CD4-positive, alpha-beta T cell treated with Interleukin-4 for 1 hour (primary cell): ENCODE results near the gene COL1A2.

ENCODE experiments used
- DNase-seq, 2 donors: peaks; one replicate each; pipeline ENCODE4 v3.0.0-alpha.2; 2020 to 2022

COL1A2 gene

DNA sequence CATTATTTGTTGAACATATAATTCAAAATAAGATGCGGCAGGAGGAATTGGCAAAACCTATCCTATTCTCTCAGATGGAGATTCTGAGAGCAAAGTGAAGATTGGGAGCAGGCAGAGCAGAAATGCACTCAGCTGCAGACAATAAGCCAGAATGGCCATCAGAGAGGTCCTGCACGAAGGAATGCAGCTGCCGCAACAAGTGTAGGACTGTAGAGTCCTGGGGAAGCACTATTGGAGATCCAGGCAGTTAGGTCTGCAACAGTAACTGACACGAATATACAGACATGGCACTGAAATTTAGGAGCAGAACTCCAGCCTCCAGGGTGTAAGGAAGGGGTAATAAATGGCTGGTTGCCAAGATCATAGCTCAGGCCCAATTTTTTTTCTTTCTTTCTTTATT, 10.4 kb upstream of the COL1A2 start:
- no peak for DNase-seq

- no peak for DNase-seq
Observed at GRCh38 chr7:94386416-94386815, 8.3 kb upstream of the COL1A2 start.

DNA sequence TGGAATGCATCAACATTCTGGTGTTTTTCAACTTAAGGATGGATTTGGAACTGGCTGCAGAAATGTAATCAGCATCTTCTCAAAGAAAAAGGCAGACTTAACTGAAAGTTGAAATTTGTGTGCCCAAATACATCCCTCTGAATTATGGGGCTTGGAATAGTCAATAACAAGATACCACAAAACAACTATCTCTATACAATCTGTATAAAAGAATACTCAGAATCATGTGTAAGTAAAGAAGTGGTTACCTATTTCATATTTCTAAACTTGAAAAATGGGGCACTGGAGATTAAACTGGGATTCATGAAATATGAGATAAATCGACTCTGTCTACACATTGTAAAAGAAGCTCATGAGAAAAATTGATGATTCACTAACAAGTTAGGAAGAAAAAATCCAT, 6.2 kb upstream of the COL1A2 start:
- DNase-seq = no peak

DNA sequence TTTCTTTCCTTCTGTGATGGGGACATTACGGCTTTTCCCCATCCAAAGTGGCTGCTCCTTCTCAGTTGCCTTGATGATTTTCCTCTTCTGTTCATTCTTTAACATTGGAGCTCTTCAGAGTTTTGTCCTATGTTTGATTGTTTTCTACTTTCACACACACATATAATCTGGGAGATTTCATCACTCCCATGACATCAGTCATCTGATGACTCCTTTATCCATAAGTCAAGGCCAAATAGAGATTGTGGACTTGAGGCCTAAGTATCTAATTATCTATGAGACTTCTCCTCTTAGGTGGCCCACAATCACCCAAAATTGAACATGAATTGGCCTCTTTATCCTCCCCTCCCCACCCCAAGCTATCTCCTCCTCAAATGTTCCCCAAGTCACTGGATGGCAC, 5.3 kb upstream of the COL1A2 start:
- no peak for DNase-seq

GRCh38 chr7:94391726-94392392, 2.8 kb upstream of the COL1A2 start:
- no peak for DNase-seq

GRCh38 chr7:94392393-94392786, 2.3 kb upstream of the COL1A2 start:
- DNase-seq = no peak

DNA sequence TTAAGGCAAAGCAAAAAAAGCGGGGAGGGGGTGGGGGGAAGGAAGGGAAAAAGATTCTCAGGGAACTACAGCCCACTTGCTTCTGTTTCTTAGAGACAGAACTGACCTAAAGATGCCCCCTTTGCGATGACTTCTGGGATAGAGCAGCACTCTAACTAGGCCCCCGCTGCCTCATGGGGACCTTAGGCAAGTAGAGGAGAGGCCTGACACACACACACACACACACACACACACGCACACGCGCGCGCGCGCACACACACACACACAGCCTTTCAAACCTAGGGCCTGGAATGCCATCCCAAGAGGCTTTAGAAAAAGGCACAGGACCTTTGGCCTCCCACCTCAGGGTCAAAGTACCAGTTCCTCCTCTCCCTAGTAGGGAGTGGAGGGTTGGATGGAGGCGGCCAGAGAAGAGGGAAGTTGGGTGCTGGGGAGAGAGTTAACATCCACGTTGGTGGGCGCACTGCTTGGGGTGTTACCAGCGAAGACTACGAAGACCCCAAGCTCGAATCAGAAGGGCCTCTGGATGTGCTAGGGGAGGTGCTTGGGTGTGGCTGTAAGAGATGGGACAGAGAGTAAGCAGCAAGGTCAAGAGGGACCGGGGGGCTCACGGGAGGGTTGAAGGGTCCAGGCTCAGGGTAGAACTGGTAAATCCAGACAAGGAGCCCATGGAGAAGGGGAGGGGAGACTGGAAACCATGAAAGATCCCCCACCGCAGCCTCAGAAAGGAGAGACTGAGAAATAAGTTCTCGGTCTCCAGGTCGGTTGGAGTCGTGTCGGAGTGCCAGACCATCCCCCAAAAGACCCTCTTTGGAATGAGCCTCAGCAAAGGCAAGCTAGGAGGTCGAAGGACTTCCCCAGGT, 1.2 kb upstream of the COL1A2 start:
- no peak for DNase-seq

DNA sequence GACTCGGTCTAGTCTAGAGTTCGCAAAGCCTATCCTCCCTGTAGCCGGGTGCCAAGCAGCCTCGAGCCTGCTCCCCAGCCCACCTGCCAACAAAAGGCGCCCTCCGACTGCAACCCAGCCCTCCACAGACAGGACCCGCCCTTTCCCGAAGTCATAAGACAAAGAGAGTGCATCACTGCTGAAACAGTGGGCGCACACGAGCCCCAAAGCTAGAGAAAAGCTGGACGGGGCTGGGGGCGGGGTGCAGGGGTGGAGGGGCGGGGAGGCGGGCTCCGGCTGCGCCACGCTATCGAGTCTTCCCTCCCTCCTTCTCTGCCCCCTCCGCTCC, 622 bp upstream of the COL1A2 start:
- DNase-seq = no peak

GRCh38 chr7:94395141-94396036, 694 bp downstream of the COL1A2 start:
- peak; percentile 22 to 47 for DNase-seq

GRCh38 chr7:94396037-94396431, 1.3 kb downstream of the COL1A2 start:
- DNase-seq = no peak

DNA sequence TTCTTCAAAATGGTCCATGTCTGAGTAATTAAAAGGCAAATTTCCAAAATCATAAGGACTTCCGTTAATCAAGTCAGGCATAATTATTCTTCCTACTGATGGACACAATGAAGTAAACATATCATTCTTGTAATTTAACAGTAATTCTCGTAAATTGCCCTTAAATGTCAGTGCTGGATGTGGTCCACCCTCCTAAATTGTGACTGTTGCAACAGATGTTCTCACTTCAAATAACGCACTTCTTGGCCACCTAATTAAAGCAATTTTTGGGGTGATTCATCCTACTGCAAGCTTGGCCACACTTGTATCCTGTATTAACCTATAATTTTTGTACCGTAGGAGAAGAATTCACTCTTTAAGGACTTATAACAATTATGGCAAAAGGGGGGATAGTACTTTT, 1.9 kb downstream of the COL1A2 start:
- DNase-seq = no peak

DNA sequence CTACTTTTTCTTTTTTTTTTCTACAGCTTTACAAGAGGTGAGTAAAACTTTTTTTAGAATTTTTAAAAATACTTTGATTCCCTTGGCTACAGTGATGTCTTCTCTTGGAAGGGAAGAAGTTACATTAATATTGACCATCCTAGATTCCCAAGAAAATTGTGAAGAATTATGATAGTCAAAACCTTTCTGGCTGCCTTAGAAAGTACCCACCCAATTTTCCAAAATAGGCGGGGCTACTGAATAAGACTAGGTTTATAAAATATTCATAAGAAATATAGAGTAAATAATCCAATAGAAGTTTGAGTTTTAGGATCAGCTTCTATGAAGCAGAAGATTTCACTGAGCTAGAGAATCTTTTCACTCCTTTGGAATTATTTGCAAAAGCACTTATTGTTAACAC, 3.0 kb downstream of the COL1A2 start:
- no peak for DNase-seq

DNA sequence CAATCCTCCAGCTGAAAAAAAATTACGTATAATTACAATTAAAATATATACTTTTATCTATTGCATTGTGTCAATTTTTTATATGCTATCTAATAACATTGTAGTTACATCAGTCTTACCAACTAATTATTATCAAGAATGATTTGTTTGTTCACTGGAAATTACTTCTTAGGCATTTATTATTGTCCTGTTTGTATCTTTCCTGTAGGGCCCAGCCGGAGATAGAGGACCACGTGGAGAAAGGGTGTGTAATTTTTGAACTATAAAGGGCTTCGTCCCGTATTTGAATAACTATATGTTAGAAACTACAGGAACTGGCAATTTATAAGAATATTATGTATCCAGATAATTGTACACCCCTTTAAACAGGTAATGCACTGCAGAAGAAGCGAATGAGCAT, 4.1 kb downstream of the COL1A2 start:
- DNase-seq = no peak

- DNase-seq = no peak
Observed at GRCh38 chr7:94400022-94400421, 5.3 kb downstream of the COL1A2 start.

DNA sequence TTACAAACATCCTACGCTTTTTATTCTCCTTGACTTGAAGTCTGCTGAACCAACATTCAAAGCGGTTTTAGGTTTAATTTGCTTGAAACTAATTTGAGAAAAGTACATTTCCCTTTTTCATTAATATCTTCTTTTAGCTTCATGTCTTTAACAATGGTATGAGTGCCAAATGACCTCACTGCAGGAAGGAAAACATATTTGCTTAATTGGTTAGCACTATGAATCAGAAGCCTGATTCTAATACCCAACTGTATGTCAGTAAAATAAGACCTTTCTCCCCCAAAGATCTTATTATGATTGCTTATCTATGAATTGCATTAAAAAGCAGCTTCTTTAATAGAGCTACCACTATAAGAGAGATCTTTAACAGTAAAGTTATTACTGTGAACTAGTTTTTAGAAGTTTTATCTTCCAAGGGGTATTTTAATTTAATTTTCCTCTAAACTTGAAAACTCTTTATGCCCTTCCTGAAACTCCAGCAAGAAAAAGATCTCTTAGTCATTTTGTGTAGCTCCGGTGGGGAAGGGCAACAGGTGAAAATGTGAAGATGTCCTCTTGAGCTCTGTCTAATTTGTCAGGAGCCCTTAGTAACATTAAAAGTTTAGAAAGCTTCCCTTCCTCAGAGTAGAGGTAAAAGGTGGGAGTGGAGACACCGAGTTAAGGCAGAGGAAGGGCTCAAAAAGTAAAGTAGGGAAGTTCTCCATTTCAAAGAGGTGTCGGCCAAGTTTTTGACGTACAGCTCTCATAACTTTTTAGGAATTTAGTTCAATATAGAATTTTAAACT, 6.1 kb downstream of the COL1A2 start:
- no peak for DNase-seq

GRCh38 chr7:94401428-94401814, 6.7 kb downstream of the COL1A2 start:
- no peak for DNase-seq

DNA sequence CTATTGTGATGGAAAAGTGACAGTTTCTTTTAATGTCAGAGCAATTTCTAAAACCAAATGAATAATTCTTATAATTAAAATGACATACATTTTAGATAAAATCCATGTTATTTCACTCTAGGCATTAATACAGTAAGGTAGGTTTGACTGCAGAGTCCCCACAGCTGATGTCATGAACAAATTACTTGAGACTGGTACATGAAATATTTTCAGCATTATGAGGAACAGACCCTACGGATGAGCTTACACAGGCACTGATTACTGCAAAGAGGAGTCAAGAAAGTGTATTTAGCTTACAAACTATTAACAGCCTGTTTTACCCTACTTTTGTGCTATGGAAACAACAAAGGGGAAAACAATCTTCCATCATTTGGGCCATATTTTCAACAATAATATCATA, 8.9 kb downstream of the COL1A2 start:
- DNase-seq = no peak

GRCh38 chr7:94405506-94405905, 10.8 kb downstream of the COL1A2 start:
- no peak for DNase-seq

DNA sequence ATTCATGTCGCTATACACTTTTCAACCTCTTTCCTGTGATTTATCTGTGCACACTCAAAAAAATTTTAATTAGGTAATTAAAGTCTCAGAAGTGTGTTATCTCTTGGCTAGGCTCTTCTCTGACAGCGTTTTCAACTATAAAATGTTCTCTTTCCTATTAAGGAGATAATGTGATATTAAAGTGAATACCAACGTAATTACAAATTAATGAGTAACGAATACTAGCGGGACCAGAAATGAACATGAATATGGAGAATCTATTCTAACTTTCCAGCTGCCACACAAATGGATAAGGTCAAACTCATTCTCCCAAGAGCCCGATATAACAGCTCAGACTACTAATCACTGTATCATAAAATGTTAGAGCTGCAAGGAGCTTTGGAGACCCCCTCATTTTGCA, 12.0 kb downstream of the COL1A2 start:
- no peak for DNase-seq

- DNase-seq = no peak
Observed at GRCh38 chr7:94409200-94409948, 14.7 kb downstream of the COL1A2 start.

DNA sequence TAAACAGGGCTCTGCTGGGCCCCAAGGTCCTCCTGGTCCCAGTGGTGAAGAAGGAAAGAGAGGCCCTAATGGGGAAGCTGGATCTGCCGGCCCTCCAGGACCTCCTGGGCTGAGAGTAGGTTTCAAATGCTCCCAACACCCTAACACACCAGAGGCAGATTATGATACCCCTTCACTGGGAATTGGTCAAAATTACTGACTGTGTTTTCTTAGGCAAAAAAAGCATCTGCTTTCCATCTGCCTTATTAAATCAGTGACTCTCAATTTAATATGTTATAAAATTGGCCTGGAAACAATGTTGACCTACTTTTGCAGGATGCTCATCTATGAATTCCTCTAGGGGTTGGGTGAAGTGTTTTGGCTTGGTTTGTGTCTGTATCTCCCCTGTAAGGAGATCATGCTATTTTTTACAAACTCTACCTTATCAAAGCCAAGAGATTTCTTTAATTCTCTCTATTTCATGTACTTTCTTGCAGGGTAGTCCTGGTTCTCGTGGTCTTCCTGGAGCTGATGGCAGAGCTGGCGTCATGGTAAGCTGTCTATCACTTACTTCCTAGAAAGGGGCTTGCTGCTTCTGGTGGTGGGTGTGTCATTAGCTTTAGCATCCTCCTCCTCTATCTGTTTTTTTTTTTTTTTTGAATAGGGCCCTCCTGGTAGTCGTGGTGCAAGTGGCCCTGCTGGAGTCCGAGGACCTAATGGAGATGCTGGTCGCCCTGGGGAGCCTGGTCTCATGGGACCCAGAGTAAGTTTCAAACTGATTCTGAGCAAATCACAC, 15.9 kb downstream of the COL1A2 start:
- DNase-seq = no peak

GRCh38 chr7:94411188-94411466, 16.4 kb downstream of the COL1A2 start:
- DNase-seq = no peak
